Measurements from ENCODE around the gene CNTN5. TPM values are rescaled to one million over a fixed set of nuclear protein-coding genes. Genes with fewer than 3 reads are reported as not detected.

CNTN5 gene
- polyA plus RNA-seq, 1 donor from 2014 or later: 1.1 TPM

- Histone ChIP-seq H3K36me3 (ENCODE audit: insufficient read depth, low read length) (no peaks in the 10 kb centered on the region), H3K27me3 (ENCODE audit: insufficient read depth, low read depth, low read length) (no peaks in the 10 kb centered on the region), H3K9me3 (ENCODE audit: low read length) (no peaks in the 10 kb centered on the region), H3K27ac (ENCODE audit: low read length) (no peak overlapping the region), H2AFZ (ENCODE audit: low read depth, low read length) (no peak overlapping the region), H3K79me2 (replicated peaks; ENCODE audit: insufficient read depth, low read length) (no peaks in the 10 kb centered on the region), H3F3A (ENCODE audit: insufficient read depth, low read length, poor library complexity, severe bottlenecking) (no peaks in the 10 kb centered on the region), H3K4me2 (ENCODE audit: low read length) (no peak overlapping the region), H3K9me2 (ENCODE audit: insufficient read depth, low read length) (no peaks in the 10 kb centered on the region), H4K20me1 (ENCODE audit: insufficient read depth) (no peaks in the 10 kb centered on the region), H3K9ac (ENCODE audit: low read length) (no peak overlapping the region), H3K4me3 (ENCODE audit: low read length) (no peak overlapping the region)
- TF ChIP-seq CTCF (IDR thresholded peaks at IDR 0.05; ENCODE audit: poor library complexity, severe bottlenecking) (no peak), TAF1 (IDR thresholded peaks at IDR 0.05; ENCODE audit: low read depth) (no peak), POLR2AphosphoS5 (IDR thresholded peaks at IDR 0.05) (no peak)
Observed at GRCh38 chr11:100404907-100405306, 1384.2 kb downstream of the CNTN5 start.
